OCI-LY1 (cell line): ENCODE data around the gene ADAMTSL2.

ENCODE experiments used
- EZH2 ChIP-seq: fragments of 200-600 bp; sonication (generic), shearing (Covaris generic); IDR thresholded peaks from 2 replicates; pipeline ENCODE4 v1.8.0; 2017; ENCODE audit warnings: borderline replicate concordance, mixed run types, mild to moderate bottlenecking, antibody characterized with exemption, low read length, moderate library complexity, mixed read lengths
- TF ChIP-seq, protein P1 (sequence below): fragments of 200-600 bp; sonication (generic), shearing (Covaris generic); IDR thresholded peaks from 2 replicates; pipeline ENCODE4 v1.5.1; 2017; ENCODE audit warnings: mild to moderate bottlenecking, antibody characterized with exemption, low read length, moderate library complexity, mixed read lengths

DNA sequence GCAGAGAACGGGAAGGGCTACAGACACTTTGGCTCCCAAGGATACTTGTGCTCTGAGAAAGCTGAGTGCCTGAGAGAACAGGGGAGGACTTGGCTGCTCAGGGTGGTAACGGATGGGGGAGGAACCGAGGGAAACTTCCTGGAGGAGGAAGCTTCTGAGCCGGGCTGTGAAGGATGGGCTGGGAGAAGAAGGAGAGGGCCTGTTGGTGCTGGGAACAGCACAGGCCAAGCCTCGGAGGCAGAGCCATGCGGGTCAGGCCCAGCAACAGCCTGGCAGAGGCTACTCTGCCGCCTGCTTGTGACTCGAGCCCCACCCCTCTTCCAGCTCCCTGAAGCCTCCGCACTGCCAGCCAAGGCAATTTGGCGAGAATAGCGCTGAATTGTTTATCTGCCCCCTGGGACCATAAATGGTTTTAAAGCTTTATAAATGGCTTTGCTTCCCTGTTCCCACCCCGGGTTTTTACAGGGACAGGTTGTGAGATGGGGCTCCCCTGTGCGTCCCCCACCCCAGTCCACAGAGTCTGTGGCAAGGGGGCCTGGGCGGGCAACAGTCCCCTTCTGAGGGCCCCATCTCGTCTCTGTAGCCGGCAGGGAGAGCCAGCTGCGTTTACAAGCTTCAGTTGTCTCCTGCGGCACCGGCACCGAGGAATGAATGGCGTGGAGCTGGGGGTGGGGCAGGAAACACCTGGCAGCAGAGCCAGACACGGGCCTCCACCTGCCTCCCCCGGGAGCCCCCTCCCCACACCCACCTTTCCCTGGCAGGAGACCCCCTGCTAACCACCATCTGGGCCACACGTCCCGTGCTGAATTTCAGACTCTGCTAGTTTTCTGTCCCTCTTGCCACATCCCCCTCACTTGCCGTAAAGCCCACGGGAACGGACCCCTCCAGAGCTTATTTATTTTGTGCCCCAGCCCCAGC, 50.3 kb downstream of the ADAMTSL2 start:
- TF ChIP-seq EZH2, result no peak
- TF ChIP-seq, protein P1, sequence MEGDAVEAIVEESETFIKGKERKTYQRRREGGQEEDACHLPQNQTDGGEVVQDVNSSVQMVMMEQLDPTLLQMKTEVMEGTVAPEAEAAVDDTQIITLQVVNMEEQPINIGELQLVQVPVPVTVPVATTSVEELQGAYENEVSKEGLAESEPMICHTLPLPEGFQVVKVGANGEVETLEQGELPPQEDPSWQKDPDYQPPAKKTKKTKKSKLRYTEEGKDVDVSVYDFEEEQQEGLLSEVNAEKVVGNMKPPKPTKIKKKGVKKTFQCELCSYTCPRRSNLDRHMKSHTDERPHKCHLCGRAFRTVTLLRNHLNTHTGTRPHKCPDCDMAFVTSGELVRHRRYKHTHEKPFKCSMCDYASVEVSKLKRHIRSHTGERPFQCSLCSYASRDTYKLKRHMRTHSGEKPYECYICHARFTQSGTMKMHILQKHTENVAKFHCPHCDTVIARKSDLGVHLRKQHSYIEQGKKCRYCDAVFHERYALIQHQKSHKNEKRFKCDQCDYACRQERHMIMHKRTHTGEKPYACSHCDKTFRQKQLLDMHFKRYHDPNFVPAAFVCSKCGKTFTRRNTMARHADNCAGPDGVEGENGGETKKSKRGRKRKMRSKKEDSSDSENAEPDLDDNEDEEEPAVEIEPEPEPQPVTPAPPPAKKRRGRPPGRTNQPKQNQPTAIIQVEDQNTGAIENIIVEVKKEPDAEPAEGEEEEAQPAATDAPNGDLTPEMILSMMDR, result no peak
